DMS153 (cell line): ENCODE measurements around the gene OMG.
"Not testable (repeated sequence)": the region's sequence is repeated elsewhere in the genome, so short reads cannot be mapped to it uniquely, and the experiment has no call there.

Experiments used
- DNase-seq: peaks from one replicate; lab custom pipeline; 2025; lab: John Stamatoyannopoulos, UW

The OMG gene, protein sequence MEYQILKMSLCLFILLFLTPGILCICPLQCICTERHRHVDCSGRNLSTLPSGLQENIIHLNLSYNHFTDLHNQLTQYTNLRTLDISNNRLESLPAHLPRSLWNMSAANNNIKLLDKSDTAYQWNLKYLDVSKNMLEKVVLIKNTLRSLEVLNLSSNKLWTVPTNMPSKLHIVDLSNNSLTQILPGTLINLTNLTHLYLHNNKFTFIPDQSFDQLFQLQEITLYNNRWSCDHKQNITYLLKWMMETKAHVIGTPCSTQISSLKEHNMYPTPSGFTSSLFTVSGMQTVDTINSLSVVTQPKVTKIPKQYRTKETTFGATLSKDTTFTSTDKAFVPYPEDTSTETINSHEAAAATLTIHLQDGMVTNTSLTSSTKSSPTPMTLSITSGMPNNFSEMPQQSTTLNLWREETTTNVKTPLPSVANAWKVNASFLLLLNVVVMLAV

DNA sequence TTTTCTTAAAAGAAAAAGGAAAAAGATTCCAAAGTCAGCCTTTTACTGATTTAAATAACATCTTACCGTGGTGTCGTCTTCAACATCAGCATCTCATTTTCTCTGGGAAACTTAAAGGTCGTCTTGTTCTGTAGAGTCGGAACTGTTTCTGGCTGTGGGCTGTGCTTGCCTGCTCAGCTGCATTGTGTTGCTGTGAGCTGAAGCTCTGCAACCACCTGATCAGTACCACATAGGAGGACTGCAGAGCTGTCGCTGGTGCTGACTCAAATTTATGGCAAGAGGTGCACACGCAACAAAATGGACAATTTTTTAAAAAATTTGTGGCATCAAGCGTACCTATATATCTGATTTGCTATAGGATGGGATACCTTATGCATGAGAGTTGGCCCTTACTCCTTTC, at the start of gene OMG:
OMG (minus strand) TSS at position 150 of the 400 bp plus-strand sequence. CDS start 908 bp downstream, outside the sequence.
- no peak for DNase-seq

DNA sequence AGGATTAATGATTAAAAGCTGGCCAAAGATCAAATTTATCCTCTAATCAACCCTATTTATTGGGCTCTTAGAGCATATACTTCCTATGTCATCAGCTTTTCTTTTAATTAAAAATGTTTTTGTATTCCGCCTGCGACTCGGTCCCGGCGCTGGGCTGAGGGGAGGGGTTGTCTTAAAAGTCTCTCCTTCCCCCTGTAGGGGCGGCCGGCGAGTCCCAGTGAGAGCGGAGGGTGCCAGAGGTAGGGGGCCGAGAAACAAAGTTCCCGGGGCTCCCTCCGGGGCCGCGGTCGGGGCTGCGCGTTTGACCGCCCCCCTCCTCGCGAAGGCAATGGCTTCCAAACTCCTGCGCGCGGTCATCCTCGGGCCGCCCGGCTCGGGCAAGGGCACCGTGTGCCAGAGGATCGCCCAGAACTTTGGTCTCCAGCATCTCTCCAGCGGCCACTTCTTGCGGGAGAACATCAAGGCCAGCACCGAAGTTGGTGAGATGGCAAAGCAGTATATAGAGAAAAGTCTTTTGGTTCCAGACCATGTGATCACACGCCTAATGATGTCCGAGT, 48.2 kb upstream of the OMG start:
- DNase-seq: not testable (repeated sequence)

DNA sequence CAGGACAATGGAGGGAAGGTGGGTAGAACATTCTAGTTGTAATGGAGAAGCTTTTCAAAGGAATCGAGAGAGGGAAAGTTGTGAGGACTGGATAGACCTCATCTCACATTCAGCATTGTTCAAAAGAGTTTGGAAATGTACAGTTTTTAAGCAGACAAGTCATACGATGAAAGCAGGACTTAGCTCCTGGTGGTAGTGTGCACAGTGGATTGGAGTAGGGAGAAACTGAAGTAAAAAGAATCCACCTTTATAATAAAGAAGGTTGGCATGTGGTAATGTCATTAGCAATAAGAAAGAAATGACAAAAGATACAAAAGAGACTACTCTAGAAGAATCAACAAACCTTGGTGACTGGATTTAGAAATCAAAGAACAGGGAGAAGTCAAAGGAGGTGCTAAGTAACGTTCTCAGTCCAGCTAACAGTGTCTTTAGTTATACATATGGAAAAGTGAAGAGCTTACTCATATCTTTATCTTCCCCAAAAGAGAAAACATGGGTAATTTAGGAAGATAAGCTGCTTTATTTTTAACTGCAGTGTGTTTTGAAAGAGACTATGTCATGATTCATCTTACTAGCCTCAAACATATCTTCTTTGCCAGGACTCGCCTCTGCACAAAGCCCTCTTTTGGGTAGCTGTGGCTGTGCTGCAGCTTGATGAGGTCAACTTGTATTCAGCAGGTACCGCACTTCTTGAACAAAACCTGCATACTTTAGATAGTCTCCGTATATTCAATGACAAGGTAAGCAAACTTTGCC, 43.0 kb upstream of the OMG start:
- no peak for DNase-seq

DNA sequence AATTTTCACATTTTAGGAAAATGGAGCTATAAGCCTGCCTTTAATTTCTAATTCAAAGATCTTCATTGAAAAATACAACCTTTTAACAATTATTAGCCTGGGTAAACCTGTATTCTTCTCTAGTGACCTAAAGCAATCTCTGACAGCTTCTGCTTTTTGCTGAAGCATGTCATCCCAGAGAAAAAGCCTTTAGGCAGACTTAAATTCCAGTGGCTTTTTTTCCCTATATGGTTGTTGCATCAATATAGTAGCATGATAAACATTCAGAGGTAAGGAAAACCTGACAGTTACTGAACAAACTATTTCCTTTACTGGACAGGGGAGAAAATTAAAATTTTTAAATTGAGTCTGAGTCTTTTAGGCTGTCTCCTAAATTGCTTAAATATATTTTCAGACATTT, 32.2 kb upstream of the OMG start:
- DNase-seq: no peak

DNA sequence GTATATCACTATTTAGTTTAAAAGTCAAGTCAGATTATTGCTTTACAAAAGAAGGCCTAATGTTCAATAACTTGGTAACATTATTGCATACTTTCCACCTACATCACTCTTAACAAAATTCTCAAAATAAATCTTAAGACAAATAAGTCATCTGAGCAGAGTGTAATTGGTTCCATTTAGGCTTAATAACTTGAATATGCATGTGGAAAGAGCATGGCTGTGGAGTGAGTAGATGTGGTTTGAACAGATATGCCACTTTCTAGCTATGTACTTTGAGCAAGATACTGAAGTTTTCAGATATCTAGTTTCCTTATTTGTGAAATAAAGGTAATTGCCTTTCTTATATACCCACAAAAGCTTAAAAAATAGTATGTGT, 31.1 kb upstream of the OMG start:
- no peak for DNase-seq

DNA sequence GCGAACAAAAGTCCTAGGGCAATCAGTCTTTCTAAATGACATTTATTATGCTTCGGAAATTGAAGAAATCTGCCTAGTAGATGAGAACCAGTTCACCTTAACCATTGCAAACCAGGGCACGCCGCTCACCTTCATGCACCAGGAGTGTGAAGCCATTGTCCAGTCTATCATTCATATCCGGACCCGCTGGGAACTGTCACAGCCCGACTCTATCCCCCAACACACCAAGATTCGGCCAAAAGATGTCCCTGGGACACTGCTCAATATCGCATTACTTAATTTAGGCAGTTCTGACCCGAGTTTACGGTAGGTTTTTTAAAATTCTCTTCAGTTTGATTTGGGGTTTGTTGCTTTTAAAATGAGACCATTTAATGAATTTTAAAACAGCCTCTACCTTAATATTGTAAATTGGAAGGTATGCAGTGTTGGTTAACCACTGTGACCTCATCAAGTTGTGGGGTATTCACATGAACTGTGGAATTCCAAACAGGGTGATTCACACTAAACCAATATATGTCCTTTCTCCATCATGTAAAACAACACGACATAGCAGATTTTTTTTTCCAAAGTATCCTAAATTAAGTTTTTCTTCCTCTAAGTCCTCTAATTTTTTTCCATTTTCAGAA, 30.6 kb upstream of the OMG start:
- no peak for DNase-seq

DNA sequence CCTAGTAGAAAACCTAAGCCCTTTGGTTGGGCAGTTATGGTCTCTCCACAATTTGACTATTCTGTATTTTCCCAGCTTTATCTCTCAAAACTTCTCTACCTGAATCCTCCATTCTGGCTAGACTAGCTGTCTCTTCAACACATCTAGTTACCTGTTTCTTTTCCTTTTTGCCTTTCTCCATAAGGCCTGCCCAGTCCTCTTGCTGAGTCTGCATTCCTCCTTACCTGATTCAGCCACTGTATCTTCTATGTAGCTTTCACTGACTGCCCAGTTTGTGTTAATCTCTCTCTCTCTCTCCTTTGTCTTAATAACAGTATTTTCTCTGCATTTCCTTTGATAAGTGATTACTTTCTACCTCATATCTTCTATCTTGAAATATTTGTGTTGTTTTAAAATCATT, 26.5 kb upstream of the OMG start:
- no peak for DNase-seq

DNA sequence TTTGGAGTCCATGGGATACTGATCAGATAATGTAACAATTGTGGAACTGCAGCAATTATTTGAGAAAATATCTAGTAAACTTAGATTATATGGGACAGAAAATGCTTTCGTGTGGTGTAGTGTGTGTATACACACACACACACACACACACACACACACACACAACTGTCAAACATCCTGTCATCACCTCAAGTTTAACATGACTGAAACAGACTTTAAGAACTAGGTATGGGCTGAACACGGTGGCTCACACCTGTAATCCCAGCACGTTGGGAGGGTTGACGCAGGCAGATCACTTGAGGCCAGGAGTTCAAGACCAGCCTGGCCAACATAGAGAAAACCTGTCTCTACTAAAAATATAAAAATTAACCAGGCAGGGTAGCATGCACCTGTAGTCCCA, 24.9 kb upstream of the OMG start:
- no peak for DNase-seq

DNA sequence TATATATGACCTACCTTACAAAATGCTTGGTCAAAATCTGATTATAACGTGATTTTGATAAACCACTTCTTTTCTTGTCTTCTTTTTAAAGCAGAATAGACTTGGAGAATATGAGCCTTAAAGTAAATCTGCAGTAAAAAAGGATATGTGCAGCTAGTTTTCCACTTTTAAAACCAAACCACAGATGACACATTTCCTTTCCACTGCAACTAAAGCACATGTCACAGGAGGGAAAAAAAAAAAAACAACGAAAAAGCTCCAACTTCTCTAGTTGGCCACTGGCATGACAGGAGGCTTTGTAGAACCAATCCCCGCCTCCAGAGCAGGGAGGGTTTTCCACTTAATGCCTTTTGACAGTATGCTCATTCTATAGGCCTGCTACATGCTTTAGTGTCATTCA, 24.4 kb upstream of the OMG start, which contains the start of gene EVI2A:
EVI2A (minus strand) TSS at position 142 of the 400 bp plus-strand sequence. CDS start 2,609 bp downstream, outside the sequence.
- no peak for DNase-seq

DNA sequence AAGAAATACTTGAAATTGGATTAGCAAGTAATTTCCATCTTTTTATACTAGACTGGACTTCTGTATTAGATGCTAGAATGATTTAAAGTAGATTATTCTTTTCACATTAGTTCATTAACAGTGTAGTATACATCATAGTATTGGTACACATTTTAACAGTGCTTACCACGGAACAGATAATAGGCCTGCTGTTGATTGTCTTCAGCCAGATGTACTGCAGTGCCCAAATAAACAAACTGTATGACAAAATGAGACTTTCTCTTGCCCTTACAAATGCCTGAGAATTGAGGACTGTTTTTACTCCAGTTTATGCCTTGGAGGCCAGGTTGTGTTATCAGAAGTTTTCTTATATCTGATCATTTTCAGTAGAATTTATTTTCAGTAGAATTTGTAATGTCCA, 23.8 kb upstream of the OMG start:
- DNase-seq: no peak

DNA sequence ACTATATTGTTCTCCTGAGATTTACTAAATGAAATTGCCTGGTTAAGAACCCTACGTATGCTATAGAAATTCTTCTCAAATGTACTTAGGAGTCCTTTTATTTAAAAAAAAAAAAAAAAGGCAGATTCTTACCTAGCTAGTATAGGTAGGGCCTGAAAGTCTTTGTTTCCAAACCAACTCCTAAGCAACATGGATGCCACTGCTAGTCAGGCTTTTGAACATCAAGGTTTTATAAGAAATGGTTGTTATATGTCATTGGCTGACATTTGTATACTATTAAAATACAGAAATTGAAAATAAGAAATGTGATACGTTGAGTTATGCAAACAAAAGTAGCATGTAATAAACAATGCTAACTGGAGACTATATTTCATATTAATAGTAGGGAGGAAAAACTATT, 23.2 kb upstream of the OMG start:
- DNase-seq: no peak

DNA sequence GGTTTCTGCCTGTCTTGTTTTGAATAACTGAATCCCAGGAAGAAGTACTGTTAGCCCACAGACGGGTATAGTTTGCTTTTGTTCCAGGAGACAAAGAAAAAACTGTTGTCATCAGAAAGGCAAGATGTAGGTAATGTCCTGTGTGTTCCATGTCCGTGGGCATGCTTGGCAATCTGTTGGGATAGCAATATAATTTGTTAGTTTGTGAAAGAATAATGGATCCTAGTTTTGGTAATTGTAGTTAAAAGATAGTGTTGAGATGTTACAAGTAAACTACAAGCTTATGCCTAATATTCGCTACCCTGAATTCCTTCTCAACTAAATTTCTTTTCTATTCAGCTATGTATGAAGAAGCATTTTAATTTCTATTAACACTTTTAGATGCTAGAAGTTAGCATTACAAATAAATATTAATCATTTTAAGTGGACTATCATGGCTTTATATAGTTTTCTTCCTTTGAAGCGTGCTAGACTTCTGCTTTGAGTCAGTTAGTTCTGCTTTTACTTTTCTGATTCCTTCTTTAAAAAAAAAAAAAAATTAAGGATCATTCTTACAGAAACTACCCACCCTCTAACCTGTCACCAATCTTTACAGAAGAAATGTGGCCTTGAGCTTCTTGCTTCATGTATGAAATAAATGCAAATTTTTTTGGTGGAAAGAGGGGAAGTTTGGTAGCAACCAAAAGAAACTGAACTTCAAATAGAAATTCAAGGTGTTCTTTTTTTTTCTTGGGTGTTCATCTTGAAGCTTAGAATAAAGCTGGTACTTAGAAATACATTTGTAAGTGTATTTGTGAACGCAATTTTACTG, 22.0 kb upstream of the OMG start:
- DNase-seq: no peak

DNA sequence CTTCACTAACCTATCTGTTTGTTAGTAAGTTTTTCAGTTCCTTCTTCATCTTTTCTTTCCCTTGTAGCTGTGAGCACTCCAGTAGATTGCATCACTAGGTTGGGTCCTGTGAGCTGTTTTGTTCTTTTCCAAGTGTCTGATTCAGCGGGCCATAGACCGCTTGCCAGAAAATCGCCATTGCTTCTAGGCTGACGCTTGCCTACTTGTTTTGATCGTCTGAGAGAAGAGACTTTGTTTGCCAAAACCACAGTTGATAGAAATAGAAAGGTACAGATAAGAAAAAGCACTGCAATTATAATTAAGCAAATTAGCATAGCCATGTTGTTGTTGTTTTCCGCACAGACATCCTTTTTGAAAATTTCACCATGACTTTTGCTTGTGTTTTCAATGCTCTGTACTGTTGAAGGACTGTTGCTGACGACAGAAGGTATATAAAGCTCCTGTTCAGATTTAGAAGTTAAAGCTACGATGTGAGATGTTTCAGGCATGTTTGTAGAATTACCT, 21.3 kb upstream of the OMG start:
- DNase-seq: no peak

DNA sequence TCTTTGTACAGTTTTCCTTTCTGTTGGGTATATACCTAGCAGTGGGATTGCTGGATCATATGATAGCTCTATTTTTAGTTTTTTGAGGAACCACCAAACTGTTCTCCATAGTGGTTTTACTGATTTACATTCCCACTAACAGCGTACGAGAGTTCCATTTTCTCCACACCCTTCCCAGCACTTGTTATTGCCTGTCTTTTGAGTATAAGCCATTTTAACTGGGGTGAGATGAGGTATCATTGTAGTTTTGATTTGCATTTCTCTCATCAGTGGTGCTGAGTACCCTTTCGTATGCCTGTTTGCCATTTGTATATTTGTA, 17.7 kb upstream of the OMG start:
- DNase-seq: no peak

DNA sequence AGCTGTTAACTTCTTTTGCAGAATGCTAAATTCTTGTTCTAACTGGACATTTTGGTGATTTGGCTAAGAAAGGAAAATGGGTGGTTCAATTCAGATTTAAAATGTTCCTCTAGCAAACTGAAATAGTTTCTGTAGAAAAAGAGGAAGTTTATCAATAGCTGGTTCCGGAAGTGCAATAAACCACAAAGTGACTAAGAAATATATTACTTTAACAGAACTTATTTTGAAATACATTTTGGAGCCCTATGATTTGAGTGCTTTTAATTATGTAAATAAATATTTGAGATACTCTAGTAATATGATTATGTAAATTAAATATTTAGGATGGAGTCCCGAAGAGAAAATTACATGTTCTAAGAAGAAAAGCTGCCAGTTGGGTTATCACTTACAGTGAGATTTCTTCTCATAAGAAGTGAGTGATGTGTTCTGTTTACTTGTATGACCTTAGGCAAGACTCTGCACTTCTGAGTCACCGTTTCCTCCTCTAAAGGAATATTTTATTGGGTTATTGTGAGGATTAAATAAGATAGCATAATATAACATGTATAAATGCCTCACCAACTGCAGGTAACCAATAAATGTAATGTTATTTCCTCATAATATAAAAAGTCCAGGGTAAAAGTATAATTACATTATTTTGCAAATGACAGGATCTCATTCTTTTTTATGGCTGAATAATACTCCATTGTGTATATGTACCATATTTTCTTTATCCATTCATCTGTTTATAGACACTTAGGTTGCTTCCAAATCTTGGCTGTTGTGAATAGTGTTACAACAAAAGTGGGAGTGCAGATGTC, 17.1 kb upstream of the OMG start, which contains the start of gene EVI2B:
EVI2B (minus strand) TSS at position 73 of the 800 bp plus-strand sequence. CDS start 8,445 bp downstream, outside the sequence.
- DNase-seq: no peak

DNA sequence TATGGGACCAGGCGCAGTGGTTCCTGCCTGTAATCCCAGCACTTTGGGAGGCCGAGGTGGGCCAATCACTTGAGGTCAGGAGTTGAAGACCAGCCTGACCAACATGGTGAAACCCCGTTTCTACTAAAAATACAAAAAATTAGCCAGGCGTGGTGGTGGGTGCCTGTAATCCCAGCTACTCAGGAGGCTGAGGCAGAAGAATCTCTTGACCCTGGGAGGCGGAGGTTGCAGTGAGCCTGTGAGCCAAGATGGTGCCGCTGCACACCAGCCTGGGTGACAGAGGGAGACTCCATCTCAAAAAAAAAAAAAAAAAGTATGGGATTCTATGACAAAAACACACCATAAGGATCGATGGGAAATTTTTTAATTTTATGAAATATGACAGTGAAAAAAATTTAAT, 15.2 kb upstream of the OMG start:
- DNase-seq: not testable (repeated sequence)

DNA sequence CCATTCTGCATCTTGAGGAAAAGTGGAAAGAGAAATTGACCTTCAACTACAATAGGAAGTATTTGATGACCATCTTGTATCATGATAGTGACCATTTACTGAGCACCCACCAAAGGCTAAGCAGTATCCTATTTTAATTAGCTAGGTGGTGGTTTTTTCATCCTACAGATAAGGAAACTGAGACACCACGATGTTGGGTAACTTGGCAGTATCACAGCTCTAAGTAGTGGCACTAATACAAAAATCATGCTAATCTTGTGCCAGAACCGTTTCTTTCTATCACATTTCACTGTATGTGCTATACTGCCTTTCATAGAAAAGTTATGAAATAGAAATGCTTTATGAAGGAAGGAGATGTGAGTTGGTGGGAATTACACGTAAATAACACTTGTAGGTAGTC, 14.5 kb upstream of the OMG start:
- no peak for DNase-seq

DNA sequence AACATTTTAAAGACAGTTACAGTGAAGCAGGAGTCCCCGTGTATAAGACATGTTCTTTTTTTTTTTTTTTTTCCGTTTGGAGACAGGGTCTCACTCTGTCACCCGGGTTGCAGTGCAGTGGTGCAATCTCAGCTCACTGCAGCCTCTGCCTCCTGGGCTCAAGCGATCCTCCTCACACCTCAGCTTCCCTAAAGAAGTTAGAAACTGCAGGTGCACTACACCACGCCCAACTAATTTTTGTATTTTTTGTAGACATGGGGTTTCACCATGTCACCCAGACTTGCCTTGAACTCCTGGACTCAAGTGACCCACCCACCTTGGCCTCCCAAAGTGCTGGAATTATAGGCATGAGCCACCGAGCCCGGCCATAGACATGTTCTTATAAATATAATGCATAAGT, 13.8 kb upstream of the OMG start:
- DNase-seq: no peak

DNA sequence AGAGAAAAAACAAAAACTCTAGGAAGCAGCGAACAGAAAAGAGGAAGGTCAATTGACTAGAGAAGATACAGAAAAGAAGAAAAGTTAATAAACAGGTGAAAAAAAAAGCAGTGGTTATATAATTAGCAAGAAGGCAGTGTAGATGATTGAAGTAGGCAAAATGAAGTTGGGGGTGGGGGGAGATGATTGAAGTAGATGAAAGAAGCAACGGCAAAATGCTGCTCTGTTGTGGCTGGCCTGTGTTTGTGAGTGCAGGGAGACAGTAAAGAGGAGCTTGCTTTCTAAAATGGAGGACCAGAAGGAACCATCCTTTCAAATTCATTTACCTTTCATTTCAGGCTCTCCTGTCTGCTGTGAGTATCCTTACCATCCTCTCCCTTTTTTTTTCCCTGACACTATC, 13.2 kb upstream of the OMG start:
- DNase-seq: no peak

DNA sequence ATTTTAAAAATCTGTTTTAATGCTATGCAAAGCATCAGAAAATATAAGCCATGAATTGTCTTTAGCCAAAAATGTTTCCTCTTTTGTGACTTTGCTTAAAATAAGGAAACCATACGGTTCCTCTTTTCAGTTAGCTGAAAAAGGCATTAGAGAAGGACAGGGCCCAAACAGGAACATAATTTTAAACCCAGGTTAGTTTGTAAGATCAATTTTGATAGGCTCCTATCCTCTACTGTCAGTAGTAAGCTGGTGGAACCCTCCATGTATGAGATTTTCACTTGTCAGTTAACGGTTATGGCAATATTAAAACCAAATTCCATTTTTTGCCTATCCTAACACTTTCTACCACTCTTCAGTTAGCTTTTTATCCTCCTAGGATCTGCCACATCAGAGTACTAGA, 12.5 kb upstream of the OMG start:
- no peak for DNase-seq
